Measurements from ENCODE around the gene GDF9. TPM values are rescaled to one million over a fixed set of nuclear protein-coding genes. Genes with fewer than 3 reads are reported as not detected.

GDF9 gene
- total and polyA plus RNA-seq, 10 donors, result 0.17 to 0.59 (median 0.37) TPM; not detected in 3

- H3K4me3 ChIP-seq, result no peak overlapping the region
- H3K27ac ChIP-seq, result no peak overlapping the region
- no peaks in the 10 kb centered on the region for H3K36me3 ChIP-seq
- no peak for DNase-seq
- H3K4me1 ChIP-seq, result peaks cover 4 to 22% (median 19%) of the 10 kb centered on the region in 6 donors
- H3K9me3 ChIP-seq, result no peaks in the 10 kb centered on the region
- 97 to 99% (median 98%) methylated on average over 3 of the region's 3 CpGs for WGBS, 5 donors
- TF ChIP-seq POLR2A (IDR thresholded peaks at IDR 0.05) (no peak), POLR2AphosphoS5 (IDR thresholded peaks at IDR 0.05) (no peak), CTCF (IDR thresholded peaks at IDR 0.05 in 8 of 11, conservative IDR thresholded peaks at IDR 0.05 in 3 of 11) (no peak)
- H3K27me3 ChIP-seq (replicated peaks in 1 of 7), result peaks cover 0 to 27% (median 12%) of the 10 kb centered on the region in 7 donors
- intact Hi-C loops (cut with DNase I; ENCODE audit: low total_unique reads), result no loop called here
Measured at GRCh38 chr5:132834057-132834456, 32.2 kb downstream of the GDF9 start.

- 87 to 100% (median 92%) methylated on average over 5 of the region's 5 CpGs for WGBS, 5 donors
- H3K36me3 ChIP-seq, result no peaks in the 10 kb centered on the region
- H3K27ac ChIP-seq, result no peak overlapping the region
- H3K9me3 ChIP-seq, result no peaks in the 10 kb centered on the region
- H3K4me3 ChIP-seq, result no peak overlapping the region
- TF ChIP-seq CTCF (IDR thresholded peaks at IDR 0.05 in 8 of 11, conservative IDR thresholded peaks at IDR 0.05 in 3 of 11), result no peak
- no peak for TF ChIP-seq POLR2A (IDR thresholded peaks at IDR 0.05)
- no peak for TF ChIP-seq POLR2AphosphoS5 (IDR thresholded peaks at IDR 0.05)
- DNase-seq, result no peak
- H3K27me3 ChIP-seq (replicated peaks in 1 of 7), result peaks cover 0 to 41% (median 12%) of the 10 kb centered on the region in 7 donors
- intact Hi-C loops (cut with DNase I; ENCODE audit: low total_unique reads), result no loop called here
- peaks cover 4 to 24% (median 19%) of the 10 kb centered on the region in 6 donors for H3K4me1 ChIP-seq
Measured at GRCh38 chr5:132832612-132833011, 33.7 kb downstream of the GDF9 start.

GRCh38 chr5:132831095-132831860 lies 35.0 kb downstream of the GDF9 start:
- intact Hi-C loops (cut with DNase I; ENCODE audit: low total_unique reads), result no loop called here

More at GRCh38 chr5:132831095-132831860, 35.0 kb downstream of the GDF9 start:
- no peaks in the 10 kb centered on the region for H3K9me3 ChIP-seq
- H3K36me3 ChIP-seq, result no peaks in the 10 kb centered on the region
- H3K4me3 ChIP-seq, result peak overlapping the region in 4 of 8 donors; percentile 66 to 93 (median 71)
- TF ChIP-seq CTCF (IDR thresholded peaks at IDR 0.05 in 8 of 11, conservative IDR thresholded peaks at IDR 0.05 in 3 of 11) (no peak), POLR2A (IDR thresholded peaks at IDR 0.05) (no peak), POLR2AphosphoS5 (IDR thresholded peaks at IDR 0.05) (no peak)
- H3K4me1 ChIP-seq, result peaks cover 4 to 26% (median 21%) of the 10 kb centered on the region in 6 donors
- 81 to 97% (median 92%) methylated on average over 14 to 15 of the region's 15 CpGs for WGBS, 5 donors
- H3K27me3 ChIP-seq (replicated peaks in 1 of 7), result peaks cover 0 to 55% (median 20%) of the 10 kb centered on the region in 7 donors
- no peak for DNase-seq
- H3K27ac ChIP-seq, result no peak overlapping the region
